Mammary epithelial cell (primary cell): Measurements from ENCODE around the gene SLC35E3.

Experiments used
- CTCF ChIP-seq, 2 donors: IDR thresholded peaks in 1 of 2; conservative IDR thresholded peaks in 1 of 2; 2 replicates each; pipeline ENCODE4 v1.5.1; 2011 to 2012; ENCODE audit warnings: inconsistent platforms in 2 of 2, low read length in 2 of 2, mild to moderate bottlenecking in 2 of 2, control low read depth in 1 of 2, low read depth in 1 of 2; ENCODE audit not compliant: insufficient read depth in 1 of 2; ENCODE audit errors: extremely low read depth in 1 of 2
- EZH2 ChIP-seq: IDR thresholded peaks from 2 replicates; pipeline ENCODE4 v1.6.1; 2012; ENCODE audit warnings: low read length, inconsistent platforms, borderline replicate concordance

GRCh38 chr12:68805592-68806120, 59.7 kb downstream of the SLC35E3 start:
- TF ChIP-seq EZH2 (no peak), CTCF (conservative IDR thresholded peaks at IDR 0.05 in 1 of 2, IDR thresholded peaks at IDR 0.05 in 1 of 2; ENCODE audit: extremely low read depth in 1 of 2, insufficient read depth in 1 of 2, low read depth in 1 of 2, low read length in 2 of 2) (no peak)
